ENCODE data around the gene BICD1. TPM values are rescaled to one million over a fixed set of nuclear protein-coding genes. Genes with fewer than 3 reads are reported as not detected.

BICD1 gene
- total and polyA plus RNA-seq, 4 donors = 3.0 to 42.6 (median 25.2) TPM

GRCh38 chr12:32418221-32418620, 311.6 kb downstream of the BICD1 start:
- H3K9me3 ChIP-seq (ENCODE audit: control insufficient read depth, low read length) = no peaks in the 10 kb centered on the region
- 91 to 98% methylated on average over 5 of the region's 5 CpGs for WGBS, 2 donors
- no peaks in the 10 kb centered on the region for H3K4me1 ChIP-seq (ENCODE audit: control insufficient read depth in 1 of 2, insufficient read depth in 2 of 2, low read length in 2 of 2)
- ATAC-seq (ENCODE audit: low FRiP score) = no peak
- no peak overlapping the region for H3K4me3 ChIP-seq (ENCODE audit: low read length in 2 of 2)
- intact Hi-C loops (cut with DNase I) = no loop called here
- DNase-seq = no peak
- H3K27me3 ChIP-seq (ENCODE audit: control insufficient read depth in 1 of 2, insufficient read depth in 2 of 2, low read length in 1 of 2) = no peaks in the 10 kb centered on the region
- no peak overlapping the region for H3K27ac ChIP-seq (ENCODE audit: low read depth in 1 of 2, low read length in 2 of 2)
- no peaks in the 10 kb centered on the region for H3K36me3 ChIP-seq (ENCODE audit: control insufficient read depth in 1 of 2, insufficient read depth in 2 of 2, low read length in 1 of 2)

GRCh38 chr12:32418903-32419519, 312.4 kb downstream of the BICD1 start:
- H3K27me3 ChIP-seq (ENCODE audit: control insufficient read depth in 1 of 2, insufficient read depth in 2 of 2, low read length in 1 of 2) = no peaks in the 10 kb centered on the region
- no peak overlapping the region for H3K27ac ChIP-seq (ENCODE audit: low read depth in 1 of 2, low read length in 2 of 2)
- ATAC-seq (ENCODE audit: low FRiP score) = no peak
- H3K9me3 ChIP-seq (ENCODE audit: control insufficient read depth, low read length) = no peaks in the 10 kb centered on the region
- DNase-seq = no peak
- H3K36me3 ChIP-seq (ENCODE audit: control insufficient read depth in 1 of 2, insufficient read depth in 2 of 2, low read length in 1 of 2) = no peaks in the 10 kb centered on the region
- WGBS, 2 donors = 63 to 74% methylated on average over 5 of the region's 5 CpGs
- intact Hi-C loops (cut with DNase I) = no loop called here
- H3K4me3 ChIP-seq (ENCODE audit: low read length in 2 of 2) = no peak overlapping the region
- H3K4me1 ChIP-seq (ENCODE audit: control insufficient read depth in 1 of 2, insufficient read depth in 2 of 2, low read length in 2 of 2) = no peaks in the 10 kb centered on the region

GRCh38 chr12:32419520-32419960, 312.9 kb downstream of the BICD1 start:
- 25 to 32% methylated on average over 2 of the region's 2 CpGs for WGBS, 2 donors
- Histone ChIP-seq H3K4me1 (ENCODE audit: control insufficient read depth in 1 of 2, insufficient read depth in 2 of 2, low read length in 2 of 2) (no peaks in the 10 kb centered on the region), H3K9me3 (ENCODE audit: control insufficient read depth, low read length) (no peaks in the 10 kb centered on the region), H3K4me3 (ENCODE audit: low read length in 2 of 2) (no peak overlapping the region), H3K27me3 (ENCODE audit: control insufficient read depth in 1 of 2, insufficient read depth in 2 of 2, low read length in 1 of 2) (no peaks in the 10 kb centered on the region), H3K36me3 (ENCODE audit: control insufficient read depth in 1 of 2, insufficient read depth in 2 of 2, low read length in 1 of 2) (no peaks in the 10 kb centered on the region), H3K27ac (ENCODE audit: low read depth in 1 of 2, low read length in 2 of 2) (no peak overlapping the region)
- DNase-seq = no peak
- intact Hi-C loops (cut with DNase I) = no loop called here
- ATAC-seq (ENCODE audit: low FRiP score) = no peak

GRCh38 chr12:32420356-32420755, 313.7 kb downstream of the BICD1 start:
- H3K36me3 ChIP-seq (ENCODE audit: control insufficient read depth in 1 of 2, insufficient read depth in 2 of 2, low read length in 1 of 2) = no peaks in the 10 kb centered on the region
- no peaks in the 10 kb centered on the region for H3K4me1 ChIP-seq (ENCODE audit: control insufficient read depth in 1 of 2, insufficient read depth in 2 of 2, low read length in 2 of 2)
- H3K27me3 ChIP-seq (ENCODE audit: control insufficient read depth in 1 of 2, insufficient read depth in 2 of 2, low read length in 1 of 2) = no peaks in the 10 kb centered on the region
- H3K9me3 ChIP-seq (ENCODE audit: control insufficient read depth, low read length) = no peaks in the 10 kb centered on the region
- H3K4me3 ChIP-seq (ENCODE audit: low read length in 2 of 2) = no peak overlapping the region
- no peak for ATAC-seq (ENCODE audit: low FRiP score)
- 85 to 86% methylated on average over 2 of the region's 2 CpGs for WGBS, 2 donors
- intact Hi-C loops (cut with DNase I) = no loop called here
- DNase-seq = no peak
- H3K27ac ChIP-seq (ENCODE audit: low read depth in 1 of 2, low read length in 2 of 2) = no peak overlapping the region

GRCh38 chr12:32423559-32423958, 316.9 kb downstream of the BICD1 start:
- Histone ChIP-seq H3K4me3 (ENCODE audit: low read length in 2 of 2) (no peak overlapping the region), H3K4me1 (ENCODE audit: control insufficient read depth in 1 of 2, insufficient read depth in 2 of 2, low read length in 2 of 2) (no peaks in the 10 kb centered on the region), H3K36me3 (ENCODE audit: control insufficient read depth in 1 of 2, insufficient read depth in 2 of 2, low read length in 1 of 2) (no peaks in the 10 kb centered on the region), H3K27me3 (ENCODE audit: control insufficient read depth in 1 of 2, insufficient read depth in 2 of 2, low read length in 1 of 2) (no peaks in the 10 kb centered on the region), H3K27ac (ENCODE audit: low read depth in 1 of 2, low read length in 2 of 2) (no peak overlapping the region), H3K9me3 (ENCODE audit: control insufficient read depth, low read length) (no peaks in the 10 kb centered on the region)
- intact Hi-C loops (cut with DNase I) = no loop called here
- DNase-seq (no peak), ATAC-seq (ENCODE audit: low FRiP score) (no peak)

- Histone ChIP-seq H3K36me3 (ENCODE audit: control insufficient read depth in 1 of 2, insufficient read depth in 2 of 2, low read length in 1 of 2) (no peaks in the 10 kb centered on the region), H3K9me3 (ENCODE audit: control insufficient read depth, low read length) (peaks cover 3% of the 10 kb centered on the region), H3K4me1 (ENCODE audit: control insufficient read depth in 1 of 2, insufficient read depth in 2 of 2, low read length in 2 of 2) (no peaks in the 10 kb centered on the region), H3K27me3 (ENCODE audit: control insufficient read depth in 1 of 2, insufficient read depth in 2 of 2, low read length in 1 of 2) (no peaks in the 10 kb centered on the region), H3K27ac (ENCODE audit: low read depth in 1 of 2, low read length in 2 of 2) (no peak overlapping the region), H3K4me3 (ENCODE audit: low read length in 2 of 2) (no peak overlapping the region)
- no peak for ATAC-seq (ENCODE audit: low FRiP score)
- intact Hi-C loops (cut with DNase I) = no loop called here
- DNase-seq = no peak
- WGBS, 2 donors = 78 to 81% methylated on average over 6 of the region's 6 CpGs
Measured at GRCh38 chr12:32431025-32431424, 324.4 kb downstream of the BICD1 start.

Other genes starting within 250 kb of the BICD1 start
- gene RESF1, start 147.4 kb upstream of the BICD1 start, total RNA-seq = 10 to 100 TPM; 49.4 to 65.2 TPM
- 10 to 100 TPM; 29.9 to 36.2 TPM for gene RESF1, start 147.4 kb upstream of the BICD1 start, polyA plus RNA-seq

Data from aorta (tissue), 5 donors.